Omental fat pad (tissue), 4 donors: ENCODE measurements around the gene RGS7BP. TPM values are rescaled to one million over a fixed set of nuclear protein-coding genes. Genes with fewer than 3 reads are reported as not detected.

Source experiments
- ATAC-seq: fragments of 150-250 bp; one replicate; pipeline ENCODE4 v1.9.1; 2016; ENCODE audit warnings: mild to moderate bottlenecking, moderate library complexity; ENCODE audit not compliant: low FRiP score
- DNase-seq: peaks from one replicate; pipeline ENCODE4 v3.0.0-alpha.2; 2019; ENCODE audit warnings: low spot score
- CTCF ChIP-seq, 3 donors: fragments of 450-650 bp; IDR thresholded peaks; one replicate each; pipeline ENCODE4 v1.5.1; 2016 to 2017; ENCODE audit warnings: antibody characterized with exemption in 3 of 3, mild to moderate bottlenecking in 3 of 3, moderate library complexity in 2 of 3
- total RNA-seq, 4 donors: library from RNA; depleted of rRNA; stranded (reverse); fragments of >200 nt; gene quantifications; one replicate each; pipeline ENCODE4 v1.1.0, GENCODE V29; 2016

RGS7BP gene
- total RNA-seq, 4 donors from 2014 or later: 0.65 to 4.6 (median 1.1) TPM

DNA sequence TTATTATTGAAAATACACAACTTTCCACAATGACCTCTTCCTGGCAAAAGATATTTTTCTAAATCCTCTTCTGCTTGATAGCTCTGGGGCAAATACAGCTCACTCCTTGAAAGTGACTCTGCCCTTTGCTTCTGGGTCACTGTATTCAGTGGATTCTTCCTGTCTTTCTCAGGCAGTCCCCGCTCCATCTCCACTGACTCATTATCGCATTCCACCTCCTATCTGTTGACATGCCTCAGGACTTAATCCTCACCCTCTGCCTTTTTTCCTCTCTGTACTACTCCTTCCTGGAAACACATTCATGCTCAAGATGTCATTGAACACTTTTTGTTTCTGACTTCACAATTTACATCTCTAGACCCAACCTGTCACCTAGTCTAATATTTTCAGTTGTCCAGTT, 8.4 kb upstream of the RGS7BP start:
- DNase-seq (no peak), ATAC-seq (peak; percentile 28)
- no peak for TF ChIP-seq CTCF (IDR thresholded peaks at IDR 0.05)

- no peak for ATAC-seq
- no peak for DNase-seq
- TF ChIP-seq CTCF (IDR thresholded peaks at IDR 0.05): no peak
These were observed 3.6 kb upstream of the RGS7BP start for GRCh38 chr5:64502196-64502595.

DNA sequence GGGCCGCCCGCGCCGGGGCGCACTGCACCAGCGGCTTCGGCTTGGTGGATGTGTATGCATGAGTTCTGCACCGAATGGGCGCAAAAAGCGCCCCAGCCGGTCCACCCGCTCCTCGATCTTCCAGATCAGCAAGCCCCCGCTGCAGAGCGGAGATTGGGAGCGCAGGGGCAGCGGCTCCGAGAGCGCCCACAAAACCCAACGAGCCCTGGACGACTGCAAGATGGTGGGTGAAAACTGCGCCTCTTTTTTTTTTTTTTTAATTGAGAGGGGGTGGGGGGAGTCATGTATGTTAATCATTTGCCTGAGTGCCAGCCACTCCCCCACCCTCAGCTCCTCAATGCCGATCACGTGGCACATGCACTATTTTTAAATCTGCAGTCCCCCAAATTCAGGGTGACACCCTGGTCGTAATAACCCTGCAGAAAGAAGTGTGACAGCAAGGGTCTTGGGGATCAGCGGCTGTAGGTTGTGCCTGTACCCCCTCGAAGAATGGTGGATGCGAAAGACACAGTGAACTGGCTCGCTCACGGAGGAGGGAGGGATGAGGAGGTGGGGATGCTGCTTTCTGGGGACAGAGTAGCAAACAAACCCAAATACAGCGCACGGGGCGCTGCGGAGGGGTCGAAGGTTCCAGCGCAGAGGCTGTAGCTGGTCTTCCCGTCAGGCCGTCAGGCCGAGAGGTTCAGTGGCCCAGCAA, 900 bp downstream of the RGS7BP start:
- DNase-seq: no peak
- TF ChIP-seq CTCF (IDR thresholded peaks at IDR 0.05): no peak
- no peak for ATAC-seq

GRCh38 chr5:64507264-64507605, 1.4 kb downstream of the RGS7BP start:
- TF ChIP-seq CTCF (IDR thresholded peaks at IDR 0.05): no peak
- no peak for DNase-seq
- no peak for ATAC-seq

DNA sequence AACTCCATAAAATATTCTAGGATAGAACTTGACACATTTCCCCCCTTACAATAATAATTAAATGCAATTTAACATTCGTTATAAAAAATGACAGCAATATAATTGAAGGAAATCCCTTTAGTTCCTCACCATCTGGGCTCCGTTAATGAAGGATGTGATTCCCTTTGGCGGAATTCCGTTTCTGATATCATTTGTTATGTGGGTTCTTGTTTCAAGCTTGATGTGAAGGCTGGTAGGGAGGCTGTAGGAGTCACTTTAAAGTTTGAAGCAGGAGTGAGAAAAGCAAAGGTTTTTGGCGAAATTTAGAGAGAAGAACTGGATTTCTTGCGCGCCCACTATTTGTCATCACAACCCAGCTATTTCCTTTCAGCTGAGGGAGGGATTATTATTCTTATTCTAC, 4.0 kb downstream of the RGS7BP start:
- ATAC-seq: no peak
- no peak for DNase-seq
- TF ChIP-seq CTCF (IDR thresholded peaks at IDR 0.05): no peak

GRCh38 chr5:64513492-64513891, 7.7 kb downstream of the RGS7BP start:
- TF ChIP-seq CTCF (IDR thresholded peaks at IDR 0.05): no peak
- no peak for ATAC-seq
- DNase-seq: no peak

GRCh38 chr5:64514612-64515011, 8.8 kb downstream of the RGS7BP start:
- no peak for TF ChIP-seq CTCF (IDR thresholded peaks at IDR 0.05)
- no peak for ATAC-seq
- DNase-seq: no peak
